GM19023 (cell line): ENCODE results near the gene CDKL2.
A peak's percentile ranks its signal among the peaks of the same experiment; 100 is the strongest.
"Not testable (repeated sequence)": the region's sequence is repeated elsewhere in the genome, so short reads cannot be mapped to it uniquely, and the experiment has no call there.

Experiments
- ATAC-seq: cut with Tn5 transposase; IDR thresholded peaks from one replicate; pipeline ENCODE4 v1.9.1; 2021; ENCODE audit warnings: mild to moderate bottlenecking, moderate library complexity; ENCODE audit not compliant: unreplicated experiment

CDKL2 gene

DNA sequence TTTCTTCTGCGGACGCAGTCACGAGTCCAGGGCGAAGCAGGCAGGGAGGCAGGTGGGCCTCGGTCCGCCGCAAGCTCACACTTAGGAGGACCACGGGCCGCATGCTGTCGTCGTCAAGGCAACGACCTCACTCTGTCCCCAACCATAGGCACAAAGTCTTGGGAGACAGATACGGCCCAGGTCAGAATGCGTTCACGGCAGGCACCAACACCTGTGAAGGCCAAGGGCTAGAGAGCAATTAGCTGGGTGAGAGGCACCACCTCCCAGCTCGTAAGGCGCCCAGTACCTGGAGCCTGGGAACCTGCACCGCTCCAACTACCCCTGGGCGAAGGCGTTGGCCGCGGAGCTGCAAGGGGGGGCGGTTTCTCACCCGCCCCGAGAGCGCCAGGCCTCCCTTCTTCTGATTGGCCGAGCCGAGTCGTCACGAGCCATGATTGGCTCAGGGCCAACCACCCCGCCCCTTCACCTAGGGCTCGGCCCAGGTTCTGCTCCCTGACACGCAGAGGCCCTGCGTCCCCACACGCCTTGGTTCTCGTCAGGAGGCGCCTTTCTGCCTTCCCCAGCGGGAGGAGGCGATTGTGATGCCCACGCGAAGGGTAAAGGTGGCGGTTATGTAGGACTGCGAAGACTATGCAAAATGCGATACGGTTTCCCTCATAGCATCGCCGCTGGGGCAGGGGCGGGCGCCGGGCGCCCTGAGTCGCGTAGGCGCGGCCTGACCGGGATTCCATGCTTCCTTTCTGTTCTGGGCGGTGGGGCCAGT, at the start of gene CDKL2:
Gene CDKL2, minus strand, starts transcription at position 355 of the 763 bp plus-strand sequence. CDS start 4,540 bp downstream, outside the sequence.
- peak; percentile 100 for ATAC-seq

DNA sequence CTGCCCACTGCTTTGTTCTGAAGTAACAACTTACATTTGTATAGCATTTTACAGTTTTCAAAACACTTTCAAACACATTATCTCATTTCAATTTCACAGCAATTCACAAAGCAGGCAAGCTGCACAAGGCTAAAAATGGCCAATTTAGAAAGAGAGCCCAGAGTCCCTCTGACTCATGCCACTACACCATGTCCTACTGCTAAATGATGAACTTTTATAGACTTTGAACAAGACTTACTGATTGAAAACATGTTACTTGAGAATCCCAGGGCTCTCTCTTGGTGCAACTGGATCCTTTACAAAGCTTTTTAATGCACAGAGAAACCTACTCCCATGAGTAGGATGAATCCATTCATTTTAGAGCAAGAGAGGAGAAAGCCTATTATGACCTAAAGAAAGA, 48.6 kb upstream of the CDKL2 start:
- no peak for ATAC-seq

DNA sequence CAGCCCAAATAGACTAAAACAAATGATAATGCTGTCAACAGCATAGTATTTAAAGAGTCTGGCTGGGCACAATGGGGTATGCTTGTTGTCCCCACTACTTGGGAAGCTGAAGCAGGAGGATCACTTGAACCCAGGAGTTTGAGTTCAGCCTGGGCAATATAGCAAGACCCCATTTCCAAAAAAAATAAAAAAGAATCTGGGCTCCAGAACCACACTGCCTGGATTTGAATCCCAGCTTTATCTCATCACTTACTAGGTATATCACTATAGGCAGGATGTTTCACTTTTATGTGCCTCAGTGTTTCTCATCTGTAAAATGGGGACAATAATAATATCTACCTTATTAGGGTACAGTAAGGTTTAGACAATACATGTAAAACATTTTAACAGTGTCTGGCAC, 48.1 kb upstream of the CDKL2 start:
- no peak for ATAC-seq

DNA sequence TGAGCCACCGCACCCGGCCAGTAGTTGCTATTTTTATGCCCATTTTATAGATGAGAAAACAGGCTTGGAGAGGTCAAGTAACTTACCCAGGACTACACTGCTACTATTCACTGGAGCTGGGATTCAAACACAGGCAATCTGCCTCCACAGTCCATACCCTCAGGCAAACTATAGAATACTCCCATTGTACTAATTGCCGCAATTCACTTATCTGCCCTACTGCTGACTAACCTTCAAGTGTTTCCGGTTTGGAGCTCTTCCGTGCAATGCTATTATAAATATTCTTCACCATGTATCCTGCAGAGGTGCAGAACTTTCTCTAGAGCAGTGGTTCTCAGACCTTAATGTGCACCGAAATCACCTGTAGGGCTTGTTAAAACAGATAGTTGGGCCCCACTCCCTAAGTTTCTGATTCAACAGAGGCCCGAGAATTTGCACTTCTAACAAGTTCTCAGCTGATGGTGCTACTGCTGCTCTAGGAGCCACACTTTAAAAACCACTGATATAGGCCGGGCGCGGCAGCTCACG, 44.7 kb upstream of the CDKL2 start:
- ATAC-seq = no peak

DNA sequence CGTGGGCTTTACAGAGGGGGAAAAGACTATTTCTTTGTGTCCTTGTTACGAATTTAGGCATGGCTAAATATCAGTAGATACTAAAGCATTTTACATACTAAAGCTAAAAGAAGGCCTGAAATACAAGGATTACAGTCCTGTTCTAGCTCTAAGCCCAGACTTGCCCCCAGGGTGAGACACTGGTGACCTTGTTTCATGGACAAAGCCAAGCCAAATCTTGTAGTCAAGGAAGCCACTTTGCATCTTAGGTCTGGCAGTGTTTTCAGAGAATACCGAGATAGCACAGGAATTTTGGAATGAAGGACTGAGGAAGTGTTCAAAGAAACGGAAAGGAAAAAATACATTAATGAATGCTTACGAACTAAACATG, 43.6 kb upstream of the CDKL2 start:
- ATAC-seq = no peak

DNA sequence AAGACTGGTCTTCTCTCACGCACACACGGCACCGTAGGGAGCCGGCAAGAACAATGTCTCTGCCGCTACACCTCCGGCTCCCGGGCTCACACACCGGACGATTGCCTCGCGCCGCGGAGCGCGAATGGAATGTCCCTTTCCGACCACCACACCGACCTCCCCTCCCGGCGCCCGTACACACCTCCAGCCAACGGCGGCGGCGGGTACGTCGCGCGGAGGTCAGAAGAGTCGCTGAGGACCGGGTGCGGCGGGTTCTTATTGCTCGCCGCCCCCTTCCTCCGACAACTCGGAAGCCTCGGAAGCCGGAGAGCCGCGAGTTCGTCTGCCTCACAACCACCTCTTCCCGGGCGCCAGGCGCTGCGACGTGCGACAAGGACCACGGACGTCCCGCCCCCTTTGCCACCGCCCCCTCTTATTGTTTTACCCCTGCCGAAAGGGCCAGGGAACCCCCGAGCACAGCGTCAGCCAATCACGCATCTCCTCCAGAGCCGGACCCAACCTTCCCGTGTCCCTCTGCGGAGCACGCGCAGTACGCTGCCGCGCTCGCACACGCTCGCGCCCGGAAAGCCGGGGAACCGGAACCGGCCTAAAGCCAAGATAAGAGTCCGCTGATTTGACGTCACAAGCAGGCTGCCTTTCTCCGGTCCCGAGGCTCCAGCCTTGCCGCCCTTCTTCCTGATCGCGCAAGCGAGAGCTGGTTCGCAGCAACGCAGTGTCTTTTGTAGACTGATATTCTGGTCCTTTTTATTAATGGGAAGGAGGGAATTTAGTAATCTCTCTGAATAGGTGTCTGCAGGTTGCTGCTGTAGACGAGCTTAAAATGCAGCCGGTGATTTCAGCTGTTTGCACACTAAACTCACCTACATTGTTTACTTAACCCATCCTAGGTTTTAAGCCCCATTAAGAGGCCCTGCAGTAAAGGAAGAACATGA, 43.0 kb upstream of the CDKL2 start, which contains the start of gene G3BP2:
Gene G3BP2, minus strand, starts transcription at position 385 of the 932 bp plus-strand sequence. CDS start 11,386 bp downstream, outside the sequence.
- ATAC-seq = peak; percentile 93

DNA sequence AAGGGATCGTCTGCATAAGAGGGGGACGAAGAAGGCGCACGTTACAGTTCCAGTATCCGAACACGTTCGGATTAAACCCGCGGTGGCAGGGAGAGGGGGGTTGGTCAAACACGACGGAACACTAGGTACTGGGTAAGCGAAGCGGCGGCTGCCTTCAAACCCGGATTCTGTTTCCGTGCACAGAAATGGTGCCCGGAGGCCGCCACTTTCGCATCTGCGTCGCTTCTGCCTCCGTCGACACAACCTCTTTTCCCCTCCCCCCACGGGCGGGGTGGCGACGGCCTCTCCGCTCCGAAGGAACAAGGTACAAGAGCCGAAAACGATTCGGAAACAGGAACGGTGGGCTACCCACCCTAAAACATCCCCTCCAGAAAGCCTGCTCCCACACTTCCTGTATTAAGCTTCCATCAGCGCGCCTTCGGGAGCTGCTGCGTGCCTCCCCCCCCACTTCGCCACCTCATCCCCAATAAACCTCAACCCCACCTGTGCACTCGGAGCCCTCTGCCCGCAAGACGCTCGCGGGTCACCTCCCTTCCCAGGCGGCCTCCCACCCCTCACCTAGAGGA, 42.2 kb upstream of the CDKL2 start:
- peak; percentile 28 for ATAC-seq

DNA sequence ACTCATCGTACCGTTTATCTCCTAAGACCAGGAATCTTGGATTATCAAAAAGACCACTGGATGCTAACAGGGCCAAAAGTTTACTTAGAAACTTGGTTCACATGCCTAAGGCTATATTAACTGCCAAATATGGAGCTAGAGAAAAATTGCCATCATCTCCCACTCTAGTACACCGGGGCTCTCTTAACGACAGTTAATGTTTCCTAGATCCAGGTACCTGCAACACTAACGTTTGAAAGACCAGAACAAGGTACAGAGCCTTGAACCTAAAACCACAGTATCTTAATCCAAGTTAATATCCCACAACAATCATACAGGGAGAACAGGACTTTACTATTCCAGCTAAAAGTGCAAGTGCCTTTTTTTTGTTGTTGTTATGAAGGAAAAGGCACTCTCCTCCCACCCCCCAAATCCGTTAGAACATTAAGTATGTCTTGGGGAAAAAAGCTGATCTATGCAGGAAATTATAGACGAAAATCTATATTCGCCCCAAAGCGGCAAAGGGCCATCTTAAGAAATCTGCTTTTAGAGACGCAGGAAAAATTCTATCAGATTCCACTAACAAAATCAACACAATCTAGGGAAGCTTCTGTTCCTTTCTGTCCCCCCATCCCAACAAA, 41.6 kb upstream of the CDKL2 start:
- ATAC-seq = no peak

DNA sequence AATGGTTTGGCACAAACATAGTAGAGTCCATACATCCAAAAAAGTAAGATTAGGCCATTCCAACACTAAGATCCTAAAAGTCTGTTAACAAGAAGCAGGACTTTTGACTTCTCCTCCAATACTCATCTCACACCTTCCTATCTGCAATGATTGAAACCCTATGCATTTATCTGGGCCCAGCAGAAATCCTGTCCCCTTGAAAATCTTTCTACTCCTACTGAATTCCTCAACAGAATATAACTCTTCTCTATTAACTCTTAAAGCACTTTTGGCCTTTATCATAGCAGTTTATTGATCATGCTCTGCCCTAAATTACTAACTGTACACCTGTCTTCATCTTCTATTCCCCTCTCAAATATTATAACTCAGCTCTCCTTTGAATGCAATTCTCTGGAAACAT, 38.3 kb upstream of the CDKL2 start:
- ATAC-seq = no peak

DNA sequence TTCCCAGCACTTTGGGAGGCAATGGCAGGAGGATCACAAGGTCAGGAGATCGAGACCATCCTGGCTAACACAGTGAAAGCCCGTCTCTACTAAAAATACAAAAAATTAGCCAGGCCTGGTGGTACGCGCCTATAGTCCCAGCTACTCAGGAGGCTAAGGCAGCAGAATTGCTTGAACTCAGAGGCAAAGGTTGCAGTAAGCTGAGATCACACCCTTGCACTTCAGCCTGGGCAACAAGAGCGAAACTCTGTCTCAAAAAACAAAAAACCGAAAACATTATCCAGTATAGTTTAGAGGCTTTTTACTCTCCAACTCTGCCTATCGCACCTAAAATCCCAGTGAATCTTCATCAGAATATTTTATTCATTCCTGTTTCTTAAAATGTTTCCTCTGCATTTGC, 37.3 kb upstream of the CDKL2 start:
- not testable (repeated sequence) for ATAC-seq

DNA sequence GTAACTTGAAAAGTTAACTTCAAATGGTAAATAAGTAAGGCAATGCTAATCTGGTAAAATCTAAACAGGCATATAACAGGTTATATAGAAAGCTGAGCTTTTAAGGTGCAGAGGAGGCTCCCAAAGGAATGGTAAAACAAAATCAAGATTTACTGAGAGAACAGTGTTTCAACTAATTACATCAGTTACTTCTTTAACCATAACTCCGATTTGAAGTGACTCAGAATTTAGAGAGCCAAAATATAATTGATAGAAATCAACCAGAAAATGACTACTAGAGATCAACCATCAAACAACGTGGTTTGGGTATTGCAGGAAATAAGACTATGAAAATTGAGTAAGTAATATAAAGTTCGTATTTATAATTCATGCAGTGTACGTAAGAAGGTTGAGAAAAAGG, 36.0 kb upstream of the CDKL2 start:
- no peak for ATAC-seq

DNA sequence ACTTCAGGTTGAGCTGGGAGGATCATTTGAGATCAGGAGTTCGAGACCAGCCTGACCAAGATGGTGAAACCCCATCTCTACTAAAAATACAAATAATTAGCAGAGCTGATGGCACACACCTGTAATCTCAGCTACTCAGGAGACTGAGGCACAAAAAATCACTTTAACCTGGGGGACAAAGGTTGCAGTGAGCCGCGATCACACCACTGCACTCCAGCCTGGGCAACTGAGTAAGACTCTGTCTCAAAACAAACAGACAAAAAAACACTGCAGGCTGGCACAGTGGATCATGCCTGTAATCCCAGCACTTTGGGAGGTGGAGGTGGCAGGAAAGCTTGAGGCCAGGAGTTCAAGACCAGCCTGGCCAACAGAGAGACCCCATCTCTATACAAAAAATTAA, 34.3 kb upstream of the CDKL2 start:
- not testable (repeated sequence) for ATAC-seq

DNA sequence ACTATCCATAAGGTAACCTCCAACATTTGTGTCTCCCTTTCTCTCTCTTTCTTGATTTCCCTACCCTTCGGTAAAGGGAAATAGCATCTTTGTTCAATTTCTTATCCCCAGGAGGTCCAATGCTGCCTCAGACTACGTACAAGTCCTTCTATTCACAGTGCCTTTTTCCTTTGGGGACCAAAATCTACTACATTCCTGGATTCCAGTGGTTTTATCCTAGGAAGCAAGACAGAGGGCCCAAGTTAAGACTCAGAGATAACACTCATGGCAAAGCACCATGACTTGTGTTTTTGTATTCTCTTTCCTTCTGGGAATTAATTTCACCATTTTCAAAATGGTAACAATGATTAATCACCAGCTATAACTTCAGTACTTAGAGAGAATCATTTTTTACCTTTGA, 32.3 kb upstream of the CDKL2 start:
- ATAC-seq = no peak

DNA sequence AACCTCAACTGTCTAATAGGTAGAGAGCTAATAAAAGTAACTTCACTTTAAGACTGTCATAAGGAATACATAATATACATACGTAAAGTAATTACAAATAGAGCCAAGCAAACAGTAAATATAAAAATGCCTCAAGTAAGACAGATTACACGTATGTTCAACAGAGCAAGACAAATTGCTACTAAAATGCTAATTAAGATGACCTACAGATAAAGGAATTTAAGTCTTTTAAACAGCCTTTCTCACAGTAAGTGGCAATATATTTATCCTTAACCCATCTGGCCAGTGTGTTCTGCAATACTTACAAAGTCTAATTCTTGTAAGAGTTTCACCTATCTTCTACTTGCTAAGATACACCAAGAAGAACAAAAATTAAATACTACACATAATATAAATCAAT, 30.2 kb upstream of the CDKL2 start:
- ATAC-seq = no peak

DNA sequence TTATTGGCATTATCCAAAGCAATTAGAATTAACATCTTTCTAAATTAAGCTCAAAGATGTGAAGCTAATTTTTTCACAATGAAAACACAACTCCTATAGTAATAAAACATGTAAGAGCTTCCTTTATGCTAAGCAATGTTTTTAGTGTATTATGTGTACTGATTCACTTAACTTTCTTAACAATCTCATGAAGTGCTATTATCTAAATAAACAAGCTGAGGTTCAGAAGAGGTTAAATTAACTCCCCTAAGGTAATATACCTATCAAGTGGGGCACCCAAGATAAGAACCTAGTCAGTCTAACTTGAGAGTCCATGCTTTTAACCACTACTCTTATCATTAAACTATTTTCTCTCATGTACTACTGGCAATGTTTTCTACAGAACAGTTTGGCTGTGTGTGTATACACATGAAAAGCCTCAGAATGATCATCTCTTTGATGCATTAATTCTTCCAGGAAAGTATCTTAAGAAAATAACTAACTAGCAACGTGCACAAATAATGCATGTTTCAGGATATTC, 29.2 kb upstream of the CDKL2 start:
- no peak for ATAC-seq

DNA sequence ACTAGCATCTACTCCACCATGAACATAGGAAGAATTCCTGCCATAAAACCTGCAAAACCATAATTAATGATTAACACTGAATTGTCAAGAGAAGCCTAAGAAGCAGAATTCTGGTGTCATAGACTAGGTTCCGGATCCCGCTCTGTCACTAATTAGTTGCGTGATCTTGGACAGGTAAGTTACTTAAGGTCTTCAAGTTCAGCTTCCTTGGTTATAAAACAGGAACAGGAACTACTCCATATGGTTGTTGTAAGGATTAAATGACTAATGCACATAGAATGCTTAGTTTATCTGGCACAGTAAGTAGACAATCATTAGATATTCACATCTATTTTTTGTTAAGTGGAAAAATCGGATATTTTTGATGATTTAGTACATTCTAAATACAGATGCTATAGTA, 28.5 kb upstream of the CDKL2 start:
- ATAC-seq = no peak

DNA sequence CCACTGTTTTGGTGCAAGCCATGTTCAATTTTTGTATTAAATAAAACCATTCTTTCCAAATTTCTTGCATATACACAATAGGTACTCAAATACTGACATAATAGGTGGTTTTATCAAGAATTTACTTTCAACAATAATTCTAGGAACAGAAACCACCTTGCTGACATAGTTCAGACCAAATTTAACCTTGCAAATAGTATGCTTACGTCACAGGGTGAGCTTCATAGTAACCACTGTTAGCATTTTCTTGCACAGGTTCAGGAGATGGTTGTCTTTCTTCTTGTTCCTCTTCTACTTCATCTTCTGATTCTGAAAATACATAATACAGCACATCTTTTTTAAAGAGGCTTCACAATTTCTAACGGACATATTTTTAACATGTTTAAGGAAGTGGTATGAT, 25.2 kb upstream of the CDKL2 start:
- ATAC-seq = no peak

DNA sequence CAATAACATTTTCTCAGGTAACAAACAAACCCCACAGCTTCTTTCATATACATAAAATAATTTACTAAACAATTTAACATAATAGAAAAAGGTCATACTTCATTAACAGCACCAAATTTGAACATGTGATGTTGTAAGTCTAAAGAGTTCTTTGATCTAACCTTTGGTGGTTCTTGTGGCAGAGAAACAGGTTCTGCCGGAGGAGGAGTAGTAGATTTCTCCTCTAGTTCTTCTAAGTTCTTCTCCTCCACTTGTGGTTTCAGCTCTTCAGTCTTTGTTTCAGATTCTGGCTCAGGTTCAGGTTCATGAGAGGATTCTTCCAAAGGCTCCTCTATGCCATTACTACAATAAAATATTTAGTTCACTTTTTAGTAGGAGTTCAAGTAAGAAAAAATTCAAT, 24.6 kb upstream of the CDKL2 start:
- ATAC-seq = no peak

DNA sequence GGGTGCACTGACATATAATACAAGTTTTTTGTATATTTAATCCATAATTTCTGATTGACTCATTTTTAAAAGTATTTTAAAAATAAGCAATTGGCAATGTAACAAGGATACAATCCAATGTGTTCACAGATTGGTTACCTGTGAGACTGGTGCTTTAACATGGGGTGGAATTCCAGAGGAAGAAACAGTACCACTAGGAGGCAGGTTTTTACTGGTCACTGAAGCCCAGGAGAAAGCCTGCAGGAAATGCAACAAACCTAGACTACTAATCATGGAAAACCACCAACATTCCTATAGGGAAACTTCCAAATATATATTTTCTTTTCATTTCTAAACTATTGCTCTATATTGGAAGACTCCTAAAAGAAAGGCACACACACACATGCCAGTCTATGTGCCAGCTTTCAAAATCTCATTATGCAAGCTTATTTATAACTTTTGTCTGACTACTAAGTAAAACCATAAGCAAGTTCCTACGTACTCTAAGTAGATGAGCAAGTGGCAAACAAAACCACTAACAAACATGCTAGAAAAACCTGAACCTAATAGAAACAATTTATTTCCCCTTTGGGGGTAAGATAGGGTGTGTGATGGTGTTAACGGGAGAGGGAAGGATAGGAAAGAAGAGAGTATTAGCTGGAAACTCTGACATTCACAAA, 23.6 kb upstream of the CDKL2 start:
- ATAC-seq = no peak

DNA sequence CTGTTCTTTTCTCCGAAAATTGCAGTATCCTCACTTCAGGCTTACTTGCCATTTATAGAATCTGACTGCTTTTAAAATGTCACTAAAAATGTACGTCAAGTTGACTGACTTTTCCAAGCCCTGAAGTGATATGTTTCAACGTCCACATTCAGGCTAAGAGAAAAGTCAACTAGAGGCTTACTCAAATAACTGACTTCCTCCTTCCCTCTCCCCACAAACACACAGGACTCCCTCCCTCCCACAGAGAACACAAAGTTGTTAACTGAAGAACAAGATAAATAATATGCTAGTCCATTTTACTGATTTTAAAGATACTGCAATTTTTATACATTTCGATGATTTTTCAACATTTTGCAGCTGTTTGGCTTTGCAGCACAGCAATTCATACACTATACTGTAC, 13.8 kb upstream of the CDKL2 start:
- no peak for ATAC-seq
